ENCODE measurements around the gene ZRANB2. TPM values are rescaled to one million over a fixed set of nuclear protein-coding genes. Genes with fewer than 3 reads are reported as not detected.

Gene ZRANB2
- total RNA-seq, 1 donor from 2014 or later = 84.3 TPM

DNA sequence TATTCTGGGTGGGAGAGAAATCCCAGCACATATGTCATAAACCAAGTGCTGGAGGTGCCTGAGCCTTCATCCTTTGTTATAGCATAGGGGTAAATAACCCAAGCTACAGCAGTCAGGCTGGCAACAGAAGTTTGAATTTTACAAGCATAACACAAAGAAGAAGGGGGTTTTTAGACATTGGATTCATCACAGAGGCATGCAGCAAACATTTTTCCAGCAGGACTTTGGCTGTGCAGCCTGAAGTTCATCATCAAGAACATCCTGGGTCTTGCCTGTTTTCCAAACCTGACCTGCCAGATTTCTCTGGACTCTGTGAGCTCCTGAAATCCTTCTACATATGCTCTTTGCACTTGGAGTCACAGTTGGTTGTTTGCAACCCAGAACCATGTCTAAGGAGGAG, 49.4 kb downstream of the ZRANB2 start:
- TF ChIP-seq, protein P1, sequence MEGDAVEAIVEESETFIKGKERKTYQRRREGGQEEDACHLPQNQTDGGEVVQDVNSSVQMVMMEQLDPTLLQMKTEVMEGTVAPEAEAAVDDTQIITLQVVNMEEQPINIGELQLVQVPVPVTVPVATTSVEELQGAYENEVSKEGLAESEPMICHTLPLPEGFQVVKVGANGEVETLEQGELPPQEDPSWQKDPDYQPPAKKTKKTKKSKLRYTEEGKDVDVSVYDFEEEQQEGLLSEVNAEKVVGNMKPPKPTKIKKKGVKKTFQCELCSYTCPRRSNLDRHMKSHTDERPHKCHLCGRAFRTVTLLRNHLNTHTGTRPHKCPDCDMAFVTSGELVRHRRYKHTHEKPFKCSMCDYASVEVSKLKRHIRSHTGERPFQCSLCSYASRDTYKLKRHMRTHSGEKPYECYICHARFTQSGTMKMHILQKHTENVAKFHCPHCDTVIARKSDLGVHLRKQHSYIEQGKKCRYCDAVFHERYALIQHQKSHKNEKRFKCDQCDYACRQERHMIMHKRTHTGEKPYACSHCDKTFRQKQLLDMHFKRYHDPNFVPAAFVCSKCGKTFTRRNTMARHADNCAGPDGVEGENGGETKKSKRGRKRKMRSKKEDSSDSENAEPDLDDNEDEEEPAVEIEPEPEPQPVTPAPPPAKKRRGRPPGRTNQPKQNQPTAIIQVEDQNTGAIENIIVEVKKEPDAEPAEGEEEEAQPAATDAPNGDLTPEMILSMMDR (IDR thresholded peaks at IDR 0.05) = no peak
- H3K4me1 Mint-ChIP-seq (ENCODE audit: unreplicated experiment) = no peaks in the 10 kb centered on the region

GRCh38 chr1:71030026-71030425, 50.8 kb downstream of the ZRANB2 start:
- Mint-ChIP-seq H3K27me3 (ENCODE audit: unreplicated experiment) (peaks cover 34% of the 10 kb centered on the region), H3K4me3 (ENCODE audit: unreplicated experiment) (no peak overlapping the region)

More for the DNA sequence above, 49.4 kb downstream of the ZRANB2 start:
- no peaks in the 10 kb centered on the region for H3K9me3 Mint-ChIP-seq (ENCODE audit: unreplicated experiment)
- no peaks in the 10 kb centered on the region for H3K36me3 Mint-ChIP-seq (ENCODE audit: unreplicated experiment)
- H3K27ac Mint-ChIP-seq (ENCODE audit: unreplicated experiment) = no peak overlapping the region
- H3K27me3 Mint-ChIP-seq (ENCODE audit: unreplicated experiment) = peaks cover 42% of the 10 kb centered on the region
- H3K4me3 Mint-ChIP-seq (ENCODE audit: unreplicated experiment) = no peak overlapping the region
- no peak for DNase-seq (ENCODE audit: extremely low spot score, unreplicated experiment)

DNA sequence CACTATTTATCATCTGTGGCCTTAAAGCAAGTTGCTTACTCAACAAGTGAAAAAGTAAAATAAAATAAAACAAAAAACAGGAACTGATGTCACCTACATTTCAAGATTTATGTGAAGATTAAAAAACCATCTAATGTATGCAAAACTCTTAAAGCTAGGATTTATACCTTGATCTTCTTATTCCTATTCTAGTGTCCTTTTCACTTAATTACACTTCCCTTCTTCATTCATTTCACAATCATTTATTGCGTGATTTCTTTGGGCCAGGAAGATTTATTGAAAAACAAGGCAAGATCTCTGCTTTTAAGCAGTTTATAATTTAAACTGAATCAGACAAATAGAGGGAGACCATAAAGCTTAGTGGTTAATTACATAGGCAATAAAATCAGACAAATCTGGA, 51.9 kb downstream of the ZRANB2 start:
- Mint-ChIP-seq H3K4me3 (ENCODE audit: unreplicated experiment) (no peak overlapping the region), H3K9me3 (ENCODE audit: unreplicated experiment) (no peaks in the 10 kb centered on the region), H3K27ac (ENCODE audit: unreplicated experiment) (no peak overlapping the region), H3K27me3 (ENCODE audit: unreplicated experiment) (peaks cover 34% of the 10 kb centered on the region), H3K36me3 (ENCODE audit: unreplicated experiment) (no peaks in the 10 kb centered on the region), H3K4me1 (ENCODE audit: unreplicated experiment) (no peaks in the 10 kb centered on the region)
- TF ChIP-seq, protein P1 (IDR thresholded peaks at IDR 0.05) = no peak
- DNase-seq (ENCODE audit: extremely low spot score, unreplicated experiment) = no peak

More at GRCh38 chr1:71030026-71030425, 50.8 kb downstream of the ZRANB2 start:
- TF ChIP-seq, protein P1 (IDR thresholded peaks at IDR 0.05) = no peak
- H3K9me3 Mint-ChIP-seq (ENCODE audit: unreplicated experiment) = no peaks in the 10 kb centered on the region
- H3K27ac Mint-ChIP-seq (ENCODE audit: unreplicated experiment) = no peak overlapping the region
- no peaks in the 10 kb centered on the region for H3K4me1 Mint-ChIP-seq (ENCODE audit: unreplicated experiment)
- no peaks in the 10 kb centered on the region for H3K36me3 Mint-ChIP-seq (ENCODE audit: unreplicated experiment)
- DNase-seq (ENCODE audit: extremely low spot score, unreplicated experiment) = no peak

GRCh38 chr1:71027991-71028390, 52.8 kb downstream of the ZRANB2 start:
- H3K36me3 Mint-ChIP-seq (ENCODE audit: unreplicated experiment) = no peaks in the 10 kb centered on the region

DNA sequence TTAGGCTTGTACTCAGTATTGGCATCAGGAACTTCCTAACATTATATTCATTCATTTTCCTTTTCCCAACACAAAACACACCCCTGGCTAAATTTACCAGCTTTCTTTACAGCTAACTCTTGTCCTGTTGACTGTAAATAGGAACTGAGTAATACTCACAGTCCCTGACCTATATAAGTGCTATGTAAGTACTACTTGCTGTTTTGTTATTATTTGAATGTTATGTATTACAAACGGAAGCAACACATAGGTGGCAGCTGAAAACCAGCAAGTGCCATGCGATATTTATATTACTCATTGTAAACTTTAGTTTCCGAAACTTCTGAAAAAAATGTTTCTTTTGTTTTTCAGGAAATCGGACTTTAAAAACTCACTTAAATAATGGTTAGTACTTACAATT, 54.7 kb downstream of the ZRANB2 start:
- Mint-ChIP-seq H3K9me3 (ENCODE audit: unreplicated experiment) (no peaks in the 10 kb centered on the region), H3K36me3 (ENCODE audit: unreplicated experiment) (no peaks in the 10 kb centered on the region), H3K27ac (ENCODE audit: unreplicated experiment) (no peak overlapping the region), H3K27me3 (ENCODE audit: unreplicated experiment) (peaks cover 28% of the 10 kb centered on the region), H3K4me1 (ENCODE audit: unreplicated experiment) (no peaks in the 10 kb centered on the region), H3K4me3 (ENCODE audit: unreplicated experiment) (no peak overlapping the region)
- TF ChIP-seq, protein P1 (IDR thresholded peaks at IDR 0.05) = no peak
- no peak for DNase-seq (ENCODE audit: extremely low spot score, unreplicated experiment)

More at GRCh38 chr1:71027991-71028390, 52.8 kb downstream of the ZRANB2 start:
- H3K27me3 Mint-ChIP-seq (ENCODE audit: unreplicated experiment) = peaks cover 27% of the 10 kb centered on the region
- H3K4me3 Mint-ChIP-seq (ENCODE audit: unreplicated experiment) = no peak overlapping the region
- no peaks in the 10 kb centered on the region for H3K4me1 Mint-ChIP-seq (ENCODE audit: unreplicated experiment)
- TF ChIP-seq, protein P1 (IDR thresholded peaks at IDR 0.05) = no peak
- no peak overlapping the region for H3K27ac Mint-ChIP-seq (ENCODE audit: unreplicated experiment)
- no peaks in the 10 kb centered on the region for H3K9me3 Mint-ChIP-seq (ENCODE audit: unreplicated experiment)
- DNase-seq (ENCODE audit: extremely low spot score, unreplicated experiment) = no peak
